ENCODE data around the gene OTUB1.
"Not testable (repeated sequence)": the region's sequence is repeated elsewhere in the genome, so short reads cannot be mapped to it uniquely, and the experiment has no call there.

Gene OTUB1

DNA sequence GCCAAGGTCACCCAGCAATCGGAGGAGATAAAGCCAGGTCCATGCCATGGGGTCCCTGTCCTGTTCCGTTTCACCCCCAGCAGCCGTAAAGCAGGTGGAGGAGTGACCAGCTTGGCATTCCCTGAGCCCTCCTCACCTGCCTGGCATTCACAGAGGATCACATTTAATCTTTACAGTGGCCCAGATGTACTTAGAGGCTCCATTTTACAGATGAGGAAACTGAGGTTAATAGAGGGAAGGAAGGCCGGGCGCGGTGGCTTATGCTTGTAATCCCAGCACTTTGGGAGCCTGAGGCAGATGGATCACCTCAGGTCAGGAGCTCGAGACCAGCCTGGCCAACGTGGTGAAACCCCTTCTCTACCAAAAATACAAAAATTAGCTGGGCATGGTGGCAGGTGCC, 61.1 kb downstream of the OTUB1 start:
- not testable (repeated sequence) for DNase-seq (ENCODE audit: low read depth)

Measured in activated gamma-delta T cell treated with anti-CD3 and anti-CD28 coated beads, Interleukin-2, amount 50 U/mL, for 16 hours (primary cell).